PC-9 (cell line): Measurements from ENCODE around the gene TRIO. TPM values are rescaled to one million over a fixed set of nuclear protein-coding genes. Genes with fewer than 3 reads are reported as not detected.

Experiments
- BruUV-seq: library from RNA; stranded (reverse); fragments of 400-500 nt; replicated peaks from 2 replicates; lab custom pipeline; 2021; lab: Mats Ljungman, UMichigan
- CTCF ChIA-PET: fragments of 300-600 bp; sonication (Branson Sonifier 250); formaldehyde crosslinking; loops from one replicate; lab custom pipeline; 2022; ENCODE audit warnings: antibody characterized with exemption; lab: Charles Lee
- POLR2A ChIA-PET: fragments of 300-600 bp; sonication (Branson Sonifier 250); formaldehyde crosslinking; loops from one replicate; lab custom pipeline; 2022; ENCODE audit warnings: antibody characterized with exemption; ENCODE audit not compliant: unreplicated experiment; lab: Charles Lee
- DNase-seq, 2 experiments: peaks; one replicate each; pipeline versions ENCODE4 v3.0.0 to v3.0.0-alpha.2; 2015 to 2022; ENCODE audit warnings: mixed read lengths in 1 of 2
- H2AFZ ChIP-seq: fragments of 200-600 bp; sonication (generic); 2 replicates; pipeline ENCODE4 v1.8.1; 2017; ENCODE audit warnings: antibody characterized with exemption
- H3F3A ChIP-seq: fragments of 200-600 bp; sonication (generic); 2 replicates; pipeline ENCODE4 v1.8.1; 2017; ENCODE audit warnings: antibody characterized with exemption, mild to moderate bottlenecking, low read depth; ENCODE audit not compliant: insufficient read depth
- H3K27ac ChIP-seq: fragments of 200-600 bp; sonication (generic); 2 replicates; pipeline ENCODE4 v1.6.1; 2016; ENCODE audit warnings: mixed run types
- H3K27me3 ChIP-seq: fragments of 200-600 bp; sonication (generic); 2 replicates; pipeline ENCODE4 v1.6.1; 2016; ENCODE audit warnings: low read depth, mixed run types; ENCODE audit not compliant: insufficient read depth
- H3K36me3 ChIP-seq: fragments of 200-600 bp; sonication (generic); 2 replicates; pipeline ENCODE4 v1.6.1; 2016; ENCODE audit warnings: low read depth, mixed run types
- H3K4me1 ChIP-seq: fragments of 200-600 bp; sonication (generic); replicated peaks from 2 replicates; pipeline ENCODE4 v1.6.1; 2016; ENCODE audit warnings: mixed run types; ENCODE audit not compliant: insufficient read depth
- H3K4me2 ChIP-seq: fragments of 200-600 bp; sonication (generic); 2 replicates; pipeline ENCODE4 v1.6.1; 2017; ENCODE audit warnings: mixed run types
- H3K4me3 ChIP-seq: fragments of 200-600 bp; sonication (generic); 2 replicates; pipeline ENCODE4 v1.6.1; 2016; ENCODE audit warnings: mixed run types
- H3K79me2 ChIP-seq: fragments of 200-600 bp; sonication (generic); 2 replicates; pipeline ENCODE4 v1.6.1; 2017; ENCODE audit warnings: low read depth, mixed run types
- H3K9me2 ChIP-seq: fragments of 200-600 bp; sonication (generic); 2 replicates; pipeline ENCODE4 v1.8.1; 2017; ENCODE audit warnings: mild to moderate bottlenecking; ENCODE audit not compliant: insufficient read depth
- H3K9me3 ChIP-seq: fragments of 200-600 bp; sonication (generic); 2 replicates; pipeline ENCODE4 v1.8.1; 2016; ENCODE audit warnings: low read depth; ENCODE audit not compliant: insufficient read depth
- H4K20me1 ChIP-seq: fragments of 200-600 bp; sonication (generic); 2 replicates; pipeline ENCODE4 v1.8.1; 2017; ENCODE audit not compliant: insufficient read depth
- EZH2 ChIP-seq: fragments of 200-600 bp; sonication (generic); IDR thresholded peaks from 2 replicates; pipeline ENCODE4 v1.8.0; 2017; ENCODE audit warnings: antibody characterized with exemption, low read depth
- intact Hi-C: fragments of 100-400 bp; cut with micrococcal nuclease; formaldehyde crosslinking; loops from one replicate; pipeline ENCODE4 v1.10.0; 2022; ENCODE audit not compliant: unreplicated experiment
- total RNA-seq: library from RNA; stranded (reverse); gene quantifications from 2 replicates; pipeline ENCODE4 v1.2.3, GENCODE V29; 2021
- TF ChIP-seq, protein P1 (sequence below): fragments of 200-600 bp; sonication (generic); conservative IDR thresholded peaks from 2 replicates; pipeline ENCODE4 v1.6.1; 2017; ENCODE audit warnings: mixed run types, antibody characterized with exemption, mild to moderate bottlenecking, moderate library complexity

The TRIO gene
- total RNA-seq, 1 experiment from 2014 or later: 596 TPM

DNA sequence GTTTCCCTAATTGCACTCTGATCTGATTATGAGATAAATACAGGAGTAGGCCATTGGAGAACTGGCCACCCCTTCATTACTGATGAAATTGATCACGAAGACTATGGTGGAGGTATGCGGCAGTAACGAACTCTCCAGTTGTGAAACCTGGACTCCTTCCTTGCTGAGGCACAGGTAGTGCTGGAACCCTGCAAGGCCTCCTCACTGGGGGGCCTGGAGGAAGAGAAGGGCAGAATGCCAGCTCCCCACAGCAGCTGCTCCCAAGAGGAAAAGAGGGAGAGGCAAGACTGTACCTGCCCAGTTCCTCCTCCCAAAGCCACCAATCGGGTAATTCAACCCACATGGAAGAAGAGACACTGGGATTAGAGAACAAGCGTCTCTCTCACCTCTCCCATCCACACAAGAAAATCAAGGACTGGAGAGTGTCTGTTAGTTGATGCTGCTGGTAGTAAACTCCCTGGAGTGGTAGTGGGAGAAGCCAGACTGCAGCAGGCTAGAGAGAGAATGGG lies 19.1 kb upstream of the TRIO start:
- no peak overlapping the region for H3K4me2 ChIP-seq
- H4K20me1 ChIP-seq: no peaks in the 10 kb centered on the region
- no peaks in the 10 kb centered on the region for H3F3A ChIP-seq
- H2AFZ ChIP-seq: no peak overlapping the region
- ChIA-PET POLR2A (no interaction called here), CTCF (interaction anchor here (0.6 kb wide), 1 partner anchor 580 kb away, joined by 3 read pairs; no protein-coding TSS in a partner anchor)
- H3K9me2 ChIP-seq: no peaks in the 10 kb centered on the region
- intact Hi-C loops: no loop called here
- no peak overlapping the region for H3K27ac ChIP-seq
- H3K4me3 ChIP-seq: no peak overlapping the region
- H3K9me3 ChIP-seq: no peaks in the 10 kb centered on the region
- TF ChIP-seq, protein P1, sequence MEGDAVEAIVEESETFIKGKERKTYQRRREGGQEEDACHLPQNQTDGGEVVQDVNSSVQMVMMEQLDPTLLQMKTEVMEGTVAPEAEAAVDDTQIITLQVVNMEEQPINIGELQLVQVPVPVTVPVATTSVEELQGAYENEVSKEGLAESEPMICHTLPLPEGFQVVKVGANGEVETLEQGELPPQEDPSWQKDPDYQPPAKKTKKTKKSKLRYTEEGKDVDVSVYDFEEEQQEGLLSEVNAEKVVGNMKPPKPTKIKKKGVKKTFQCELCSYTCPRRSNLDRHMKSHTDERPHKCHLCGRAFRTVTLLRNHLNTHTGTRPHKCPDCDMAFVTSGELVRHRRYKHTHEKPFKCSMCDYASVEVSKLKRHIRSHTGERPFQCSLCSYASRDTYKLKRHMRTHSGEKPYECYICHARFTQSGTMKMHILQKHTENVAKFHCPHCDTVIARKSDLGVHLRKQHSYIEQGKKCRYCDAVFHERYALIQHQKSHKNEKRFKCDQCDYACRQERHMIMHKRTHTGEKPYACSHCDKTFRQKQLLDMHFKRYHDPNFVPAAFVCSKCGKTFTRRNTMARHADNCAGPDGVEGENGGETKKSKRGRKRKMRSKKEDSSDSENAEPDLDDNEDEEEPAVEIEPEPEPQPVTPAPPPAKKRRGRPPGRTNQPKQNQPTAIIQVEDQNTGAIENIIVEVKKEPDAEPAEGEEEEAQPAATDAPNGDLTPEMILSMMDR: no peak
- no peak for TF ChIP-seq EZH2
- no peaks in the 10 kb centered on the region for H3K36me3 ChIP-seq
- H3K4me1 ChIP-seq: no peaks in the 10 kb centered on the region
- BruUV-seq: no TSS peak
- no peak for DNase-seq
- H3K79me2 ChIP-seq: no peaks in the 10 kb centered on the region
- no peaks in the 10 kb centered on the region for H3K27me3 ChIP-seq

DNA sequence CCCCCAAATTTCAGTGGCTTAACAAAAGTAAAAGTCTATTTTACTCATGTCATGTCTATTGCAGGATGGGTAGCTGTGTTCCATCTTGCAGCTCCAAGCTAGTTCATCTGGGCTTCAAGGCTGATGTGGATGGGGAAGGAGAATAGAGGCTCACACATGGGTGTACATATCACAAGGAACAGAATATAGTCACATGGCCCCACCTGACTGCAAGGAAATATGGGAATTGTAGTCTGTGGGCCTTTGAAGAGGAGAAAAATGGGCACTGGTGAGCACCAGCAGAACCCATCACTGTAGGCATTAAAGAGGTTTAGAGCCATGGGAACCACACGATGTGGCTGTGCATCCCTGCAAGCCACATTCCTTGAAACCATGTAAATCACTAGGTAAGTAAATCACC lies 17.9 kb upstream of the TRIO start:
- no peaks in the 10 kb centered on the region for H3K9me2 ChIP-seq
- POLR2A ChIA-PET: no interaction called here
- CTCF ChIA-PET: no interaction called here

GRCh38 chr5:14127587-14127986 lies 15.6 kb upstream of the TRIO start:
- intact Hi-C loops: no loop called here

More for the DNA sequence above, 17.9 kb upstream of the TRIO start:
- Histone ChIP-seq H3F3A (no peaks in the 10 kb centered on the region), H3K36me3 (no peaks in the 10 kb centered on the region), H3K27ac (no peak overlapping the region), H4K20me1 (no peaks in the 10 kb centered on the region), H3K4me3 (no peak overlapping the region), H3K4me2 (no peak overlapping the region), H3K27me3 (no peaks in the 10 kb centered on the region), H2AFZ (no peak overlapping the region), H3K79me2 (no peaks in the 10 kb centered on the region), H3K4me1 (no peaks in the 10 kb centered on the region), H3K9me3 (no peaks in the 10 kb centered on the region)
- no TSS peak for BruUV-seq
- intact Hi-C loops: no loop called here
- no peak for DNase-seq
- TF ChIP-seq EZH2: no peak
- TF ChIP-seq, protein P1: no peak

More at GRCh38 chr5:14127587-14127986, 15.6 kb upstream of the TRIO start:
- no peak overlapping the region for H3K4me2 ChIP-seq
- no peak overlapping the region for H2AFZ ChIP-seq
- CTCF ChIA-PET: no interaction called here
- BruUV-seq: no TSS peak
- H3K79me2 ChIP-seq: no peaks in the 10 kb centered on the region
- no peak overlapping the region for H3K27ac ChIP-seq
- no peaks in the 10 kb centered on the region for H3F3A ChIP-seq
- POLR2A ChIA-PET: interaction anchor here (0.6 kb wide), 1 partner anchor 173 kb away, joined by 6 read pairs; no protein-coding TSS in a partner anchor
- H3K36me3 ChIP-seq: no peaks in the 10 kb centered on the region
- H3K9me2 ChIP-seq: no peaks in the 10 kb centered on the region
- H3K27me3 ChIP-seq: no peaks in the 10 kb centered on the region
- no peaks in the 10 kb centered on the region for H4K20me1 ChIP-seq
- DNase-seq: no peak
- TF ChIP-seq EZH2: no peak
- TF ChIP-seq, protein P1: no peak
- no peaks in the 10 kb centered on the region for H3K4me1 ChIP-seq
- no peaks in the 10 kb centered on the region for H3K9me3 ChIP-seq
- no peak overlapping the region for H3K4me3 ChIP-seq
